Measurements from ENCODE around the gene SLC12A8.

The SLC12A8 gene

GRCh38 chr3:125250973-125251372, 38.4 kb upstream of the SLC12A8 start:
- ChIA-PET CTCF (interaction anchor here (0.9 kb wide), 1 partner anchor 21 kb away, joined by 4 read pairs; no protein-coding TSS in a partner anchor), POLR2A (no interaction called here)
- DNase-seq (ENCODE audit: extremely low spot score): no peak
- no peak for TF ChIP-seq CTCF (IDR thresholded peaks at IDR 0.05; ENCODE audit: control extremely low read depth, extremely low read depth, low read depth, missing control alignments)

GRCh38 chr3:125246237-125246636, 33.7 kb upstream of the SLC12A8 start:
- CTCF ChIA-PET: interaction anchor here (1.1 to 1.9 kb wide), 2 partner anchors 10 to 14 kb away, joined by 4 to 6 read pairs; no protein-coding TSS in a partner anchor
- TF ChIP-seq CTCF (IDR thresholded peaks at IDR 0.05; ENCODE audit: control extremely low read depth, extremely low read depth, low read depth, missing control alignments): no peak
- DNase-seq (ENCODE audit: extremely low spot score): no peak
- POLR2A ChIA-PET: no interaction called here

GRCh38 chr3:125245521-125245920, 33.0 kb upstream of the SLC12A8 start:
- DNase-seq (ENCODE audit: extremely low spot score): no peak
- TF ChIP-seq CTCF (IDR thresholded peaks at IDR 0.05; ENCODE audit: control extremely low read depth, extremely low read depth, low read depth, missing control alignments): no peak
- POLR2A ChIA-PET: no interaction called here
- CTCF ChIA-PET: interaction anchor here (1.1 to 1.9 kb wide), 2 partner anchors 9 to 13 kb away, joined by 4 to 6 read pairs; no protein-coding TSS in a partner anchor

- ChIA-PET POLR2A (no interaction called here), CTCF (no interaction called here)
- DNase-seq (ENCODE audit: extremely low spot score): no peak
- TF ChIP-seq CTCF (IDR thresholded peaks at IDR 0.05; ENCODE audit: control extremely low read depth, extremely low read depth, low read depth, missing control alignments): no peak
Measured at GRCh38 chr3:125240496-125240895, 27.9 kb upstream of the SLC12A8 start.

- POLR2A ChIA-PET: no interaction called here
- TF ChIP-seq CTCF (IDR thresholded peaks at IDR 0.05; ENCODE audit: control extremely low read depth, extremely low read depth, low read depth, missing control alignments): no peak
- CTCF ChIA-PET: no interaction called here
- DNase-seq (ENCODE audit: extremely low spot score): no peak
Measured at GRCh38 chr3:125239266-125239665, 26.7 kb upstream of the SLC12A8 start.

- POLR2A ChIA-PET: no interaction called here
- DNase-seq (ENCODE audit: extremely low spot score): no peak
- TF ChIP-seq CTCF (IDR thresholded peaks at IDR 0.05; ENCODE audit: control extremely low read depth, extremely low read depth, low read depth, missing control alignments): no peak
- CTCF ChIA-PET: no interaction called here
Measured at GRCh38 chr3:125238759-125239158, 26.2 kb upstream of the SLC12A8 start.
